Activated T-cell treated with anti-CD3 and anti-CD28 coated beads, Interleukin-2, amount 50 U/mL, for 1 hour (primary cell): ENCODE results near the gene TRIP4.
"Not testable (repeated sequence)": the region's sequence is repeated elsewhere in the genome, so short reads cannot be mapped to it uniquely, and the experiment has no call there.

ENCODE experiments used
- DNase-seq: peaks from one replicate; pipeline ENCODE4 v3.0.0-alpha.2; 2020

The TRIP4 gene

GRCh38 chr15:64383760-64384159 lies 3.9 kb upstream of the TRIP4 start:
- DNase-seq: no peak

- DNase-seq: no peak
Measured at GRCh38 chr15:64386291-64386690, 1.3 kb upstream of the TRIP4 start.

GRCh38 chr15:64389036-64389435 lies 1.4 kb downstream of the TRIP4 start:
- DNase-seq: no peak

GRCh38 chr15:64392471-64392870 lies 4.8 kb downstream of the TRIP4 start:
- DNase-seq: not testable (repeated sequence)

- no peak for DNase-seq
Measured at GRCh38 chr15:64396789-64397188, 9.2 kb downstream of the TRIP4 start.

GRCh38 chr15:64398575-64398974 lies 10.9 kb downstream of the TRIP4 start:
- no peak for DNase-seq

- no peak for DNase-seq
Measured at GRCh38 chr15:64400583-64400982, 12.9 kb downstream of the TRIP4 start.

GRCh38 chr15:64412216-64412615 lies 24.6 kb downstream of the TRIP4 start:
- no peak for DNase-seq

- DNase-seq: no peak
Measured at GRCh38 chr15:64422697-64423096, 35.1 kb downstream of the TRIP4 start.

- DNase-seq: no peak
Measured at GRCh38 chr15:64423970-64424369, 36.3 kb downstream of the TRIP4 start.

GRCh38 chr15:64425221-64425620 lies 37.6 kb downstream of the TRIP4 start:
- no peak for DNase-seq

GRCh38 chr15:64426845-64427465 lies 39.3 kb downstream of the TRIP4 start:
- no peak for DNase-seq

- no peak for DNase-seq
Measured at GRCh38 chr15:64429448-64429847, 41.8 kb downstream of the TRIP4 start.

- peak; percentile 42 for DNase-seq
Measured at GRCh38 chr15:64430000-64430735, 42.5 kb downstream of the TRIP4 start.

- DNase-seq: no peak
Measured at GRCh38 chr15:64437982-64438381, 50.3 kb downstream of the TRIP4 start.

- no peak for DNase-seq
Measured at GRCh38 chr15:64438653-64439447, 51.2 kb downstream of the TRIP4 start.

- no peak for DNase-seq
Measured at GRCh38 chr15:64441852-64442251, 54.2 kb downstream of the TRIP4 start.

- DNase-seq: no peak
Measured at GRCh38 chr15:64443016-64443415, 55.4 kb downstream of the TRIP4 start.

- DNase-seq: no peak
Measured at GRCh38 chr15:64443747-64444621, 56.3 kb downstream of the TRIP4 start.

GRCh38 chr15:64444836-64445235 lies 57.2 kb downstream of the TRIP4 start:
- no peak for DNase-seq

GRCh38 chr15:64447536-64448315 lies 60.1 kb downstream of the TRIP4 start:
- DNase-seq: no peak
